Astrocyte (in vitro differentiated cells and primary cell): Measurements from ENCODE around the gene MDFI. TPM values are rescaled to one million over a fixed set of nuclear protein-coding genes. Genes with fewer than 3 reads are reported as not detected.

Experiments
- DNase-seq: peaks from one replicate; pipeline ENCODE4 v3.0.0-alpha.2; 2010; ENCODE audit warnings: low read depth
- FAIRE-seq: peaks from 2 replicates; lab custom pipeline; 2011; peaks lifted over from hg19 to GRCh38; lab: Jason Lieb, UNC
- H2AFZ ChIP-seq: 2 replicates; pipeline ENCODE4 v1.6.0; 2012; ENCODE audit warnings: low read depth, low read length, inconsistent platforms
- H3K27ac ChIP-seq: 2 replicates; pipeline ENCODE4 v1.5.1; 2011; ENCODE audit warnings: low read depth, low read length, inconsistent platforms
- H3K27me3 ChIP-seq: 2 replicates; pipeline ENCODE4 v1.6.0; 2011; ENCODE audit warnings: low read length, inconsistent platforms; ENCODE audit not compliant: insufficient read depth
- H3K36me3 ChIP-seq: 2 replicates; pipeline ENCODE4 v1.5.1; 2011; ENCODE audit warnings: low read length, inconsistent platforms; ENCODE audit not compliant: insufficient read depth
- H3K4me1 ChIP-seq: 2 replicates; pipeline ENCODE4 v1.5.1; 2011; ENCODE audit warnings: low read length, inconsistent platforms; ENCODE audit not compliant: insufficient read depth
- H3K4me2 ChIP-seq: 2 replicates; pipeline ENCODE4 v1.6.0; 2012; ENCODE audit warnings: low read length, inconsistent platforms
- H3K4me3 ChIP-seq: 2 replicates; pipeline ENCODE4 v1.5.1; 2011; ENCODE audit warnings: low read depth, mild to moderate bottlenecking, low read length, inconsistent platforms; ENCODE audit not compliant: insufficient read depth
- H3K79me2 ChIP-seq: 2 replicates; pipeline ENCODE4 v1.6.0; 2012; ENCODE audit warnings: mild to moderate bottlenecking, low read length, inconsistent platforms; ENCODE audit not compliant: insufficient read depth
- H3K9ac ChIP-seq: 2 replicates; pipeline ENCODE4 v1.6.0; 2012; ENCODE audit warnings: mild to moderate bottlenecking, low read length, inconsistent platforms
- H3K9me3 ChIP-seq: 2 replicates; pipeline ENCODE4 v1.5.1; 2012; ENCODE audit warnings: low read depth, mild to moderate bottlenecking, low read length, inconsistent platforms; ENCODE audit not compliant: insufficient read depth
- H4K20me1 ChIP-seq: 2 replicates; pipeline ENCODE4 v1.6.0; 2012; ENCODE audit warnings: low read length, inconsistent platforms; ENCODE audit not compliant: insufficient read depth
- H3K27ac Mint-ChIP-seq: one replicate; pipeline ENCODE4 v1.8.0; 2021; ENCODE audit warnings: mild to moderate bottlenecking, mixed read lengths; ENCODE audit not compliant: unreplicated experiment
- H3K27me3 Mint-ChIP-seq: one replicate; pipeline ENCODE4 v1.8.0; 2021; ENCODE audit warnings: low read depth, mixed read lengths; ENCODE audit not compliant: unreplicated experiment
- H3K36me3 Mint-ChIP-seq: one replicate; pipeline ENCODE4 v1.8.0; 2021; ENCODE audit warnings: low read depth, mixed read lengths; ENCODE audit not compliant: unreplicated experiment
- H3K4me1 Mint-ChIP-seq: one replicate; pipeline ENCODE4 v1.8.0; 2021; ENCODE audit warnings: low read depth, mixed read lengths; ENCODE audit not compliant: unreplicated experiment
- H3K4me3 Mint-ChIP-seq: one replicate; pipeline ENCODE4 v1.8.0; 2021; ENCODE audit warnings: mild to moderate bottlenecking, moderate library complexity, mixed read lengths; ENCODE audit not compliant: unreplicated experiment
- H3K9me3 Mint-ChIP-seq: one replicate; pipeline ENCODE4 v1.8.0; 2021; ENCODE audit warnings: mild to moderate bottlenecking, mixed read lengths; ENCODE audit not compliant: unreplicated experiment
- CTCF ChIP-seq: IDR thresholded peaks from 2 replicates; pipeline ENCODE4 v1.5.1; 2011; ENCODE audit warnings: low read depth, mild to moderate bottlenecking, inconsistent platforms, low read length, moderate library complexity; ENCODE audit not compliant: insufficient read depth
- EZH2 ChIP-seq: IDR thresholded peaks from 2 replicates; pipeline ENCODE4 v1.6.1; 2012; ENCODE audit warnings: mild to moderate bottlenecking, low read length, inconsistent platforms; ENCODE audit not compliant: insufficient read depth
- total RNA-seq: library from RNA; stranded (reverse); gene quantifications from 2 replicates; pipeline ENCODE4 v1.2.1, GENCODE V29; 2021

MDFI gene
- total RNA-seq, 1 donor from 2014 or later, result 144 TPM

DNA sequence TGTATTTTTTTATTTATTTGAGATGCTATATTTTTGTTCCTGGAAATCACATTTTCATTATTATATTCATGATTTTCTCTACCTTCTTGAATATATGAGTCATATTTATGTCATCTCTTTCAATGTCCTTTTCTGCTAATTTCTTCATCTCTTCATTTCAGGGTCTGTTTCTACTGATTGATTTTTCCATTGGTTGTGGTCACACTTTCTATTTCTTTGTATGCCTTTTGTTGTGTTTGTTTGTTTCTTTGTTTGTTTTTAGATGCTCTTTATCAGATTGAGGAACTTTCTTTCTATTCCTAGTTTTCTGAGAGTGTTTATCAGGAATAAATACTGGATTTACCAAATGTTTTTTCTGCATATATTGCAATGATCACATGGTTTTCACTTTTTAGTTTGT lies 16.9 kb upstream of the MDFI start:
- H3K27ac Mint-ChIP-seq, result no peak overlapping the region
- H3K9me3 Mint-ChIP-seq, result peaks cover 5% of the 10 kb centered on the region
- H3K4me3 Mint-ChIP-seq, result peak overlapping the region; percentile 20

GRCh38 chr6:41621802-41622201 lies 16.5 kb upstream of the MDFI start:
- Histone ChIP-seq H3K27ac (no peak overlapping the region), H3K4me2 (no peak overlapping the region), H3K9me3 (no peaks in the 10 kb centered on the region), H3K4me1 (no peaks in the 10 kb centered on the region), H3K4me3 (no peak overlapping the region), H3K9ac (no peak overlapping the region), H3K79me2 (no peaks in the 10 kb centered on the region), H4K20me1 (no peaks in the 10 kb centered on the region), H3K36me3 (no peaks in the 10 kb centered on the region), H3K27me3 (peaks cover 2% of the 10 kb centered on the region), H2AFZ (no peak overlapping the region)
- DNase-seq (no peak), FAIRE-seq (no peak)
- H3K9me3 Mint-ChIP-seq, result peaks cover 5% of the 10 kb centered on the region
- H3K27ac Mint-ChIP-seq, result no peak overlapping the region
- peaks cover 18% of the 10 kb centered on the region for H3K4me1 Mint-ChIP-seq
- no peaks in the 10 kb centered on the region for H3K36me3 Mint-ChIP-seq
- H3K4me3 Mint-ChIP-seq, result no peak overlapping the region
- TF ChIP-seq EZH2 (no peak), CTCF (no peak)
- peaks cover 3% of the 10 kb centered on the region for H3K27me3 Mint-ChIP-seq

More for the DNA sequence above, 16.9 kb upstream of the MDFI start:
- Histone ChIP-seq H3K4me1 (no peaks in the 10 kb centered on the region), H3K9me3 (no peaks in the 10 kb centered on the region), H3K4me2 (no peak overlapping the region), H3K36me3 (no peaks in the 10 kb centered on the region), H3K4me3 (no peak overlapping the region), H3K79me2 (no peaks in the 10 kb centered on the region), H3K27ac (no peak overlapping the region), H2AFZ (no peak overlapping the region), H3K27me3 (peaks cover 2% of the 10 kb centered on the region), H4K20me1 (no peaks in the 10 kb centered on the region), H3K9ac (no peak overlapping the region)
- Mint-ChIP-seq H3K4me1 (peaks cover 14% of the 10 kb centered on the region), H3K27me3 (peaks cover 3% of the 10 kb centered on the region), H3K36me3 (no peaks in the 10 kb centered on the region)
- FAIRE-seq (no peak), DNase-seq (no peak)
- TF ChIP-seq EZH2 (no peak), CTCF (no peak)

- H3K4me3 Mint-ChIP-seq, result no peak overlapping the region
- no peaks in the 10 kb centered on the region for H3K36me3 ChIP-seq
- H3K36me3 Mint-ChIP-seq, result no peaks in the 10 kb centered on the region
- H3K4me2 ChIP-seq, result no peak overlapping the region
- H3K9me3 ChIP-seq, result no peaks in the 10 kb centered on the region
- H3K27me3 Mint-ChIP-seq, result peaks cover 3% of the 10 kb centered on the region
- no peak for DNase-seq
- H3K27ac ChIP-seq, result no peak overlapping the region
- TF ChIP-seq CTCF, result no peak
- TF ChIP-seq EZH2, result no peak
- H3K4me1 ChIP-seq, result no peaks in the 10 kb centered on the region
- no peak overlapping the region for H3K9ac ChIP-seq
- no peak for FAIRE-seq
- H3K27me3 ChIP-seq, result peaks cover 2% of the 10 kb centered on the region
- H3K79me2 ChIP-seq, result no peaks in the 10 kb centered on the region
- H3K9me3 Mint-ChIP-seq, result peaks cover 5% of the 10 kb centered on the region
- H2AFZ ChIP-seq, result no peak overlapping the region
- H3K4me1 Mint-ChIP-seq, result peaks cover 22% of the 10 kb centered on the region
- H3K27ac Mint-ChIP-seq, result peak overlapping the region; percentile 20
- no peak overlapping the region for H3K4me3 ChIP-seq
- H4K20me1 ChIP-seq, result no peaks in the 10 kb centered on the region
These were observed 15.9 kb upstream of the MDFI start for GRCh38 chr6:41622206-41622988.
